HG03103 (cell line): ENCODE data around the gene MBD3L4.
"Not testable (repeated sequence)": the region's sequence is repeated elsewhere in the genome, so short reads cannot be mapped to it uniquely, and the experiment has no call there.

ENCODE experiments used
- ATAC-seq: cut with Tn5 transposase; IDR thresholded peaks from one replicate; pipeline ENCODE4 v1.9.1; 2021; ENCODE audit warnings: low read depth; ENCODE audit not compliant: unreplicated experiment

The MBD3L4 gene

GRCh38 chr19:7040079-7040478 lies at the start of gene MBD3L4:
TSS of gene MBD3L4 (minus strand) at chr19:7040179. CDS start at chr19:7040144, 35 bp downstream.
- ATAC-seq: not testable (repeated sequence)

- ATAC-seq: no peak
Measured at GRCh38 chr19:7088999-7089398, 49.0 kb upstream of the MBD3L4 start.

- no peak for ATAC-seq
Measured at GRCh38 chr19:7083076-7083956, 43.3 kb upstream of the MBD3L4 start.

- ATAC-seq: no peak
Measured at GRCh38 chr19:7078008-7078407, 38.0 kb upstream of the MBD3L4 start.

- no peak for ATAC-seq
Measured at GRCh38 chr19:7076151-7076550, 36.2 kb upstream of the MBD3L4 start.

- no peak for ATAC-seq
Measured at GRCh38 chr19:7074705-7075282, 34.8 kb upstream of the MBD3L4 start.

GRCh38 chr19:7072541-7072940 lies 32.6 kb upstream of the MBD3L4 start:
- ATAC-seq: no peak

GRCh38 chr19:7069904-7070226 lies 29.9 kb upstream of the MBD3L4 start:
- ATAC-seq: peak; percentile 8

GRCh38 chr19:7069042-7069903 lies 29.3 kb upstream of the MBD3L4 start, which contains the start of gene ZNF557:
TSS of gene ZNF557 (plus strand) at chr19:7069703. CDS start at chr19:7075075, 5,372 bp downstream.
- peak; percentile 89 for ATAC-seq

- ATAC-seq: no peak
Measured at GRCh38 chr19:7068599-7068998, 28.6 kb upstream of the MBD3L4 start.

- no peak for ATAC-seq
Measured at GRCh38 chr19:7067716-7068115, 27.7 kb upstream of the MBD3L4 start.

GRCh38 chr19:7067122-7067521 lies 27.1 kb upstream of the MBD3L4 start:
- ATAC-seq: not testable (repeated sequence)

- ATAC-seq: no peak
Measured at GRCh38 chr19:7063764-7064418, 23.9 kb upstream of the MBD3L4 start.

GRCh38 chr19:7063339-7063738 lies 23.4 kb upstream of the MBD3L4 start:
- ATAC-seq: no peak

- ATAC-seq: not testable (repeated sequence)
Measured at GRCh38 chr19:7059977-7060376, 20.0 kb upstream of the MBD3L4 start.

GRCh38 chr19:7058576-7058975 lies 18.6 kb upstream of the MBD3L4 start, which contains the start of gene MBD3L3:
TSS of gene MBD3L3 (minus strand) at chr19:7058676. CDS start at chr19:7058605, 71 bp downstream.
- not testable (repeated sequence) for ATAC-seq

- ATAC-seq: not testable (repeated sequence)
Measured at GRCh38 chr19:7056371-7056770, 16.4 kb upstream of the MBD3L4 start.

GRCh38 chr19:7055679-7056078 lies 15.7 kb upstream of the MBD3L4 start:
- ATAC-seq: not testable (repeated sequence)

GRCh38 chr19:7054635-7055368 lies 14.8 kb upstream of the MBD3L4 start:
- not testable (repeated sequence) for ATAC-seq

GRCh38 chr19:7052896-7053295 lies 12.9 kb upstream of the MBD3L4 start:
- ATAC-seq: not testable (repeated sequence)
